Right ventricle myocardium inferior (tissue), 1 donor: ENCODE results near the gene OR4C15. TPM values are rescaled to one million over a fixed set of nuclear protein-coding genes. Genes with fewer than 3 reads are reported as not detected.

ENCODE experiments used
- ATAC-seq: fragments of 200-7000 bp; cut with Tn5 transposase; one replicate; pipeline ENCODE4 v1.9.1; 2020; ENCODE audit warnings: mild to moderate bottlenecking, moderate library complexity
- DNase-seq: peaks from one replicate; pipeline ENCODE4 v3.0.0; 2021; ENCODE audit errors: missing footprints
- intact Hi-C: fragments of 100-400 bp; cut with DNase I; formaldehyde crosslinking; loops from one replicate; pipeline ENCODE4 v1.11.0; 2022
- long read RNA-seq: library from polyadenylated mRNA; unstranded; transcript quantifications from one replicate; pipeline ENCODE4 v2.0.0, GENCODE V29; 2021
- total RNA-seq: library from RNA; stranded (reverse); fragmentation: NEBNext Ultra II Directional; extraction: Animal tissue kit (Norgen Biotek cat#: 25700); gene quantifications from one replicate; pipeline ENCODE4 v1.2.1, GENCODE V29; 2021
- donor health status: DM: no; HTN: yes; CAD: no; lungs with severe emphysema.

OR4C15 gene
- total RNA-seq, result not detected
- long read RNA-seq, result 0 reads

DNA sequence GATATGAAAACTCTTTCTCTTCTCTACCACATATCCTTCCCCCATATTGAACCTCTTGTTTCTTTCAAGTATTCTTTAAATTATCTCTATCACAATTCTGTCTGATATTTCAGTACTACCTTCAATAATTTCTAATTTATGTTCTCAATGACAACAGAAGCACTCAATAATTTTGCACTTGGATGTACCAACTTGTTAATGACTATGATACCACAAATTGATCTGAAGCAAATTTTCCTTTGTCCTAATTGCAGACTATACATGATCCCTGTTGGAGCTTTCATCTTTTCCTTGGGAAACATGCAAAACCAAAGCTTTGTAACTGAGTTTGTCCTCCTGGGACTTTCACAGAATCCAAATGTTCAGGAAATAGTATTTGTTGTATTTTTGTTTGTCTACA is at the start of gene OR4C15:
Gene OR4C15, plus strand, starts transcription at position 301 of the 400 bp plus-strand sequence. Its CDS starts 0 bp downstream, at position 301.
- DNase-seq, result no peak
- intact Hi-C loops, result no loop called here
- no peak for ATAC-seq

DNA sequence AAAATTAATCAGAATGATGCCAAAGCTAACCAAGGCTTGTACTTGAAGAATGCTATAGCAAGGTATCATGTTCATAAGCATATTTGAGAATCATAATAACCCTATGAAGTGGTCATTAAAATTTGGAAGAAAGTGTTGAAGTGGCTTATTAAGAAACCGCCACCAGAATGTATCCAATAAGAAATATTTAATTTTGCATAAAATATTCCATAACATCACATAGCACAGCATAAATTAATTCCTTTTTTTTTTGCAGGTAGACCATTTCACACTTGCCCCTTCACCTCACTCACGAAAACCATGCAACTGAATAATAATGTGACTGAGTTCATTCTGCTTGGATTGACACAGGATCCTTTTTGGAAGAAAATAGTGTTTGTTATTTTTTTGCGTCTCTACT is 17.6 kb downstream of the OR4C15 start, which contains the start of gene OR4C16:
Gene OR4C16, plus strand, starts transcription at position 301 of the 400 bp plus-strand sequence. Its CDS starts 0 bp downstream, at position 301.
- intact Hi-C loops, result no loop called here
- DNase-seq (no peak), ATAC-seq (no peak)

GRCh38 chr11:55572548-55572947 is 18.3 kb downstream of the OR4C15 start:
- no peak for DNase-seq
- ATAC-seq, result no peak
- intact Hi-C loops, result no loop called here

Other genes with a start within 250 kb of the OR4C15 start
- gene OR4A16, start 211.3 kb upstream of the OR4C15 start, total RNA-seq, result not detected
- not detected for gene OR4A15, start 186.5 kb upstream of the OR4C15 start, total RNA-seq
- gene OR4C16, start 17.7 kb downstream of the OR4C15 start, total RNA-seq, result not detected
- gene OR4C11, start 53.2 kb downstream of the OR4C15 start, total RNA-seq, result not detected
- gene OR4P4, start 80.6 kb downstream of the OR4C15 start, total RNA-seq, result not detected
- gene OR4S2, start 93.9 kb downstream of the OR4C15 start, total RNA-seq, result not detected
- not detected for gene OR4C6, start 107.7 kb downstream of the OR4C15 start, total RNA-seq
- gene OR5D13, start 219.0 kb downstream of the OR4C15 start, total RNA-seq, result not detected
- gene OR5D14, start 241.1 kb downstream of the OR4C15 start, total RNA-seq, result not detected